K562 treated with DMSO at 1 percent for 24 hours (cell line): ENCODE results near the gene ZKSCAN8. TPM values are rescaled to one million over a fixed set of nuclear protein-coding genes. Genes with fewer than 3 reads are reported as not detected.

ENCODE experiments used
- total RNA-seq: library from RNA; unstranded; fragments of 300-600 nt; gene quantifications from 2 replicates; pipeline ENCODE4 v1.2.3, GENCODE V29; 2022; ENCODE audit warnings: low read depth; ENCODE audit not compliant: insufficient read depth

The ZKSCAN8 gene
- total RNA-seq, result 16.6 and 16.8 TPM in 2 replicates

DNA sequence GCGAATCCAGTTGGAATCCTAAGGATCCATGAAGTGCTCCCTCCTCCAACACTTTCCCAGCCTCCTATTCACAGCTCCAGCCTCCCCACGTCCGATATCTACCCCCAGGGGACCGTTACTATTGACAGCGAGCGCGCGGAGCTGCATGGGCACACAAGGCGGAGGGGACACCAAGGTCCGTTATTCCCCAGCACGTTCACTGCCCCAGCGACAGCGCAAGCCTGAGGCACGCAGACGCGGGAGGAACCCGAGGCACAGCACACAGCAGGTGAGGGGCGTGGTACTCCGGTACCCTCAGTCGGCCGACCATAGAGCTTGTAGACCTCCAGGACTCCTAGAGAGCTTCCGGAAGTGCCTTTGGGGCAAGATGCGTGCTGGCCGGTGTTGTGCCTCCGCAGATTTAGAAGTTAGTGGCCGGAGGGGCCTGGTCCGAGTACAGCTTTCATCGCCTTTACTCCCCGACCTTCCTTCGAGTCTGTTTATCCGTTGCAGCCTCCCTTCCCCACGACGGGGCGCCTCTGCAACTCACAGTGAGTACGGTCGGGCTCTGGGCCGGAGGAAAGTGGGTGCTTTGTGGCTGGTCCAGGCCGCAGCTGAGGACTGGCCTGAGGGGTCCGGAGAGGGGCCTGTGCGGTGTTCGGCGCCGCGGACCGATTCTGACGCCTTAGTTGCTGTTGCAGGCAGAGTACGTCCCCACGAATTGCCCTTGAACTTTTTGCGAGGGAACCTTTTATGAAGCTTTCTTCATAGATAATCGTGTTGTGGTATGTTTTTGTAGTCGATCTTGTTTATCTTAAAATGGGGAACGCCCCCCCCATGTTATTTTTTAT lies at the start of gene ZKSCAN8:
TSS of gene ZKSCAN8 (plus strand) at position 384 of the 830 bp plus-strand sequence. CDS start 6,525 bp downstream, outside the sequence.

DNA sequence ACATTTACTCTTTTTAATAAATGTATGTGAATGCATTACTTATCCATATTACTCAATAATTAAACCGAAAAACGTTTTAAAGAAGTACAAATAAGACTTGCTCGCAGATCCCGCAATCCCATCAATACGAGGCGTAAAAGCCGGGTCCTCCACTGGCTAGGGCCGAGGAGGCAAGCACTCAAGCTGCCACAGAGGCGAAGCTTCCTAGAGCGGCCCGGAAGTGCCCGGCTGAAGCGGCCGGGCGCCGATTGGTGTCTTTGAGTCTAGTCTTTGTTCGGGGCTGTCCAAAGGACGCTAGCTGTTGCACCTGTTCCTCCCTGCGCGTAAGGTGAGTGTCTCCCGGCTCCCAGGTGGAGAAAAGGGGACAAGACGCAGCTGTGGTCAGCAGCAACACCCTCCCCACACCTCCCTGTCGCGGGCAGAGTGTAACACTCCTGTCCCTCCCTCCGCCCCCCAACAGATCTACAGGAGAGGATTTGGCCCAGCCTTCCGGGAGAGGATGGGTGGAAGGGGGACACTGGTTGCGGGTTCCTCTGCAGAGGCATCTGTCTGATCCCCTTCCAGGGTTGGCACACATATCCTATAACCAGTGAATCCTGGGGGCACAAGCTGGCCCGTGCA lies 17.2 kb upstream of the ZKSCAN8 start, which contains the start of gene ZSCAN16:
TSS of gene ZSCAN16 (plus strand) at position 260 of the 621 bp plus-strand sequence. CDS start 835 bp downstream, outside the sequence.

Other genes starting within 250 kb of the ZKSCAN8 start
- gene OR2B2, start 229.5 kb upstream of the ZKSCAN8 start, total RNA-seq, result 0.25 TPM in 1 of 2 replicates, not detected in the other
- gene OR2B6, start 184.6 kb upstream of the ZKSCAN8 start, total RNA-seq, result 3.2 and 3.7 TPM in 2 replicates
- gene ZNF165, start 61.3 kb upstream of the ZKSCAN8 start, total RNA-seq, result 2.2 and 3.2 TPM in 2 replicates
- not detected in 2 replicates for gene ZSCAN16, start 17.3 kb upstream of the ZKSCAN8 start, total RNA-seq
- gene ZSCAN9, start 83.4 kb downstream of the ZKSCAN8 start, total RNA-seq, result 19.9 and 22.7 TPM in 2 replicates
- 6.9 and 8.3 TPM in 2 replicates for gene ZKSCAN4, start 110.4 kb downstream of the ZKSCAN8 start, total RNA-seq
- not detected in 2 replicates for gene NKAPL, start 117.4 kb downstream of the ZKSCAN8 start, total RNA-seq
- gene ZSCAN26, start 125.3 kb downstream of the ZKSCAN8 start, total RNA-seq, result 7.4 and 8.7 TPM in 2 replicates
- 9.8 and 11.2 TPM in 2 replicates for gene PGBD1, start 139.7 kb downstream of the ZKSCAN8 start, total RNA-seq
- 7.6 and 8.8 TPM in 2 replicates for gene ZSCAN31, start 194.3 kb downstream of the ZKSCAN8 start, total RNA-seq
- 5.1 and 5.2 TPM in 2 replicates for gene ZKSCAN3, start 208.1 kb downstream of the ZKSCAN8 start, total RNA-seq